HG03432 (cell line): Measurements from ENCODE around the gene TAS2R40.
"Not testable (repeated sequence)": the region's sequence is repeated elsewhere in the genome, so short reads cannot be mapped to it uniquely, and the experiment has no call there.

Experiments used
- ATAC-seq: cut with Tn5 transposase; IDR thresholded peaks from one replicate; pipeline ENCODE4 v1.9.1; 2021; ENCODE audit warnings: mild to moderate bottlenecking, moderate library complexity; ENCODE audit not compliant: unreplicated experiment

Gene TAS2R40

GRCh38 chr7:143248761-143249354, 27.0 kb downstream of the TAS2R40 start:
- ATAC-seq, result no peak

- no peak for ATAC-seq
Measured at GRCh38 chr7:143250199-143250598, 28.4 kb downstream of the TAS2R40 start.

GRCh38 chr7:143250822-143251221, 29.0 kb downstream of the TAS2R40 start:
- ATAC-seq, result no peak

GRCh38 chr7:143252006-143252405, 30.2 kb downstream of the TAS2R40 start:
- ATAC-seq, result no peak

GRCh38 chr7:143255564-143255963, 33.7 kb downstream of the TAS2R40 start:
- no peak for ATAC-seq

GRCh38 chr7:143256325-143256724, 34.5 kb downstream of the TAS2R40 start:
- no peak for ATAC-seq

- ATAC-seq, result peak; percentile 86
Measured at GRCh38 chr7:143256932-143257331, 35.1 kb downstream of the TAS2R40 start.

GRCh38 chr7:143257501-143257900, 35.7 kb downstream of the TAS2R40 start:
- ATAC-seq, result no peak

GRCh38 chr7:143258831-143259230, 37.0 kb downstream of the TAS2R40 start:
- peak; percentile 39 for ATAC-seq

GRCh38 chr7:143259765-143260164, 37.9 kb downstream of the TAS2R40 start:
- no peak for ATAC-seq

- no peak for ATAC-seq
Measured at GRCh38 chr7:143261901-143262300, 40.1 kb downstream of the TAS2R40 start.

GRCh38 chr7:143263266-143264195, 41.7 kb downstream of the TAS2R40 start, which contains the start of gene GSTK1:
Gene GSTK1, plus strand, starts transcription at chr7:143263441. Its CDS starts 73 bp downstream, at chr7:143263514.
- peak; percentile 98 for ATAC-seq

- not testable (repeated sequence) for ATAC-seq
Measured at GRCh38 chr7:143264196-143264568, 42.3 kb downstream of the TAS2R40 start.

- ATAC-seq, result no peak
Measured at GRCh38 chr7:143265017-143265693, 43.3 kb downstream of the TAS2R40 start.

GRCh38 chr7:143269251-143269650, 47.4 kb downstream of the TAS2R40 start:
- no peak for ATAC-seq

- ATAC-seq, result no peak
Measured at GRCh38 chr7:143271240-143271639, 49.4 kb downstream of the TAS2R40 start.
